ENCODE data around the gene RAC3.

RAC3 gene

DNA sequence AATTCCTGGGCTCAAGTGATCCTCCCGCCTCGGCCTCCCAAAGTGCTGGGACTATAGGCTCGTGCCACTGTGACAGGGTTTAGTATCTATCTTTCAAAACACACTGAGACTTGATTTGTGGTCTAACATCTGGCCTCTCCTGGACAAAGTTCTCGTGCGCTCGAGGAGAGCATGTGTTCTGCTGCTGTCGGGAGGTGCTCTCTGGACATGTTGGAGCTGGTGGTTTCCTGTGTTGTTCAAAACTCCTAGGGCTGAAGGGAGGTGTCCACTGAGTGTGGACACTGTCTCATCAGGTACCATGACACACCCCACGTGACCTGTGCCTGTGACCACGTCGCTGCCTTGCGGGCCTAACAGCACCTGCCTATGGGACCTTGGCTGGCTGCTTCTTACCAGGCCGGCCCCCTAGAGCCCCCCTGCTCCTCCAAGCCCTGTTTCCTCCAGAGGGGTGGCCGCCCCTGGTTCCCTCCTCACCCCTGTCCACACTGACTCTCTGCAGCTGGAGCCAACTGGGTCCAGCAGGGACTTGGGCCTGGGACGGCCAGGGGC lies 14.5 kb downstream of the RAC3 start:
- DNase-seq, result no peak

DNA sequence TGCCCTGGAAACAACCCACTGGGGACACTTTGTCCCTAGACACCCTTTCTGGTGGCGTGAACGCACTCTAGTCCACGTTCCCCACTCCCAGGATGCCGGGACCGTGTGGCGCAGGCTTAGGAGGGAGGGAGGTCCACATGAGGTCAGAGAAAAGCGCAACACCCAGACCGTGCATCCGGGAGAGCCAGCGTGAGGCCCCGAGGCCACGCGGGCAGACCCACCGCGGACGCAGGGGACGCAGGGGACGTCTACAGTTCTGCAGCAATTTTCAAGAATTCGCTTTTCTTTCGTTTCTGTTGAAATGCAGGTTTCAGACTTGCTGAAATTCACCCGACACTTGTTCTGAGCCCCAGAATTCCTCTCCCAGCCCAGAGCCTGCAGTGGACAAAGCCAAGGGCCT lies 15.4 kb downstream of the RAC3 start:
- DNase-seq, result no peak

DNA sequence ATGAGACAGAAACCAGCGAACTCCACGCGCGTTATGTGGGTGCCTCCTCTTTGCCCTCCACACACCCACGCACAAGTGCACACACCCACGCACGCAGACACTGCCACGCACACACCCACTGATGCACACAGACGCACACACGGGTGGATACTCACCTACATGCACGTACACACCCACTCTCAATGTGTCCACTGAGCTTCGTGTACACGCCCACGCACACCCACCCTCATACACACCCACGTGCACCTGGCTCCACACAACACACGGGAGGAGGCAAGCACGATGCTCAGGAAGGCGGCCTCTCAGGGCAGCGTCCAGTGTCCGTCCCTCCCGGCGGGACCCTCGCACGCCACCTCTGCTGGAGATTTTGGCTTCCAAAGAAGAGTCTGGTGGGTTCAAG lies 15.9 kb downstream of the RAC3 start:
- no peak for DNase-seq

DNA sequence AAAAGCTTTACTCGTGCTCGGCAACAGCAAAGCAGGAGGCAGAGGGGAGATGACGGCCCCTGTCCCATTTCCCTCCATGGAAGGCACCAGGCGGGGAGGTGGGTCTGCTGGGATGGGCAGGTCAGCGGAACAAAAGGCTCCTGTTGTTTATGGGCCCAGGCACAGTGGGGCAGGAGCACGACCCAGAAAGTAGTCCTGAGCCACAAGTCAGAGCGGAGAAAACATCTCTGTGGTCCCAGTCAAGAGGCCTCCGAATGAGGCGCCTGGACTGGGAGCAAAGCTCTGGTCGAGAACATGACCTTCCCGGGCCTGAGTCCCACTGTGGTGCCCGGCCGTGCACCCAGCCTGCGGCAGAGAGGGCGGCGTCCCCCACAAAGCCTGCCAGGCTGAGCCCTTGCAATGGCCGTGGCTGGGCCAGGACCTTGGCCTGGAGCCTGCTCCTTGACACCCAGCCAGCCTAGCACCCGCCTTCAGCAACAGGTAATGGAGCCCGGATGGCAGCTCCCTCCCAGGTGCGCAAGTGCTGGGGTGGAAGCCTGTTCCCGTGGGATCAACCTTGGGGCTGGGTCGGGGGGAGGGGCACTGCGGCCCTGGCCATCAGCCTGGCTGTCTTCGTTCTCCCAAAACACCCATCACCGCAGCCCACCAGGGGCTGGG lies 16.6 kb downstream of the RAC3 start:
- no peak for DNase-seq

DNA sequence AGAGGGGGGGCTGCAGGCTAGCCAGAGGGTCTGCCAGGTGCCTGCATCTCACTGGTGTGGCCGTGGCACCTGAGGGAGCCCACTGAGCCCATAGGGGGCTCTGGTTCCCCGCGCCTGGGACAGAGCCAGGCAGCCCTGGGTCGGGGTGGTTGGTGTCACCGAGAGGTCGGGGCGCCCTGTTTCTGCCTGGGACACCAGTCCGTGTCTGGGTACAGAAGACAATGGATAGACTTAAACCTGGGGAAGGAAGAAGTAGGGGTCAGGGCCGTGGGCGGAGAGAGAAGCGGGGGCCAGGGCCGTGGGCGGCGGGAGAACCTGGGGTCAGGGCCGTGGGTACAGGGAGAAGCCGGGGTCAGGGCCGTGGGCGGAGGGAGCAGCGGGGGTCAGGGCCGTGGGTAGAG lies 17.1 kb downstream of the RAC3 start:
- no peak for DNase-seq

DNA sequence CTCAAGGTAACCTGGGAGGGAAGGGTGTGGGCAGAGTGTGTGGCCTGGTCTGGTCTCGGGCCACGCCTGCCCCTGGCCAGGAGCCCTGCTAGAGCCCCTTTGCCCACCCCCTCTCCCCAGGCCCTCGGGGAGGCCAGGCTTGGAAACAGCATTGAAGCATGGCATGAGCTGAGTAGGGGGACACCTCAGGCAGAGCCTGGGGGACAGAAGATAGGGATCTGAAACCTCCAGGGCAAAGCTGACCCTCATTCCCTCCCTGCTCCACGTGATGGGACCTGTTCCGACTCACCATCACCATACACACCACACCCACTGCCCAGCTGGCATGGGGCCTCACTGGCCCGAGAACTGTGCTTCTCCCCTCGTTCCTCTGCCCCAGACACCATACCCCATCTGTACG lies 17.6 kb downstream of the RAC3 start:
- no peak for DNase-seq

DNA sequence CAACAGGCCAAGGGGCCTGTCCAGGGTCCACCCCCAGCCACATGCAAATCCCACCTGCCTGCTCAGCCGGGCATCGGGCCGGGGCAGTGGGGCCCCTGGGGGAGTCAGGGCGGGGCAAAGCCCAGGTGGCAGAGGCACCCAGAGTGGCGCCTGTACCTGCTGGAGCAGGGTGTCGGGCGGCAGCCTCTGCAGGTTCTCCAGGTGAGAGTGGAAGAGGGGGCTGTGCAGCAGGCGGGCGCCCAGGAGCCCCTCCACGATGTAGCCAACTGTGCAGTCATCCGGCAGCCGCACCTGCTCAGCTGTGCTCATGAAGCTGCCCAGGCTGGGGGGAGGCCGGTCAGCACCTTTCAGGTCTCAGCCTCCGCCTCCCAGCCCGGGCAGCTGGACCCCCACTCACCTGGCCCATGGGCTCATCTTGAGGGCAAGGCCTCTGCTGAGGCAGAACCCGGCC lies 18.1 kb downstream of the RAC3 start:
- no peak for DNase-seq

DNA sequence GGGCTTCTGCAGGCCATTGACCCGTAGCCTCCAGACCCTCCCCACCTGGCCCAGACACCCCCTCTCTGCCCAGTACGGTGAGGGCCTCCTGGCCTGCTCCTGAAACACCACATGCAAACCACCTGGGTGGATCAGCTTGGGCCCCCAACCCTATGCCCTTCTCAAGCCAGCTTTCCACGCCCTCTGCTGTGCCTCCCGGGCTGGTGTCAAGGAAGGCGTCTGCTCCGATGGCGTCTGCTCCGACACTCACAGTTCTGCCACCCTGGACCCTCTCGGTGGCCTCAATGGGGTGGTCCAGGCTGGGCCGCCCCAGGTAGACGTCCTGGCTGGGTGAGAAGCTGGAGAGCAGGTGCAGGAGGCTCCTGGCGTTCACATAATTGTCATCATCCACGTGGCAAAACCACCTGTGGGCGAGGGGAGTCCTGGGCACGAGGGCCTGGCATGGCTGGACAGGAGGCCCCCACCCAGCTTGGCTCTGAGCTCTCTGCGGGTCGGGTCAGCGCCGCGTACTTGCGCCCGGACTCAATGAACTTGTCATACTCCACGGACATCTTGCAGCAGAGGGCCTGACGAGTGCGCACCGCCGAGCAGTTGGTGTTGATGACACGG lies 18.8 kb downstream of the RAC3 start:
- no peak for DNase-seq

DNA sequence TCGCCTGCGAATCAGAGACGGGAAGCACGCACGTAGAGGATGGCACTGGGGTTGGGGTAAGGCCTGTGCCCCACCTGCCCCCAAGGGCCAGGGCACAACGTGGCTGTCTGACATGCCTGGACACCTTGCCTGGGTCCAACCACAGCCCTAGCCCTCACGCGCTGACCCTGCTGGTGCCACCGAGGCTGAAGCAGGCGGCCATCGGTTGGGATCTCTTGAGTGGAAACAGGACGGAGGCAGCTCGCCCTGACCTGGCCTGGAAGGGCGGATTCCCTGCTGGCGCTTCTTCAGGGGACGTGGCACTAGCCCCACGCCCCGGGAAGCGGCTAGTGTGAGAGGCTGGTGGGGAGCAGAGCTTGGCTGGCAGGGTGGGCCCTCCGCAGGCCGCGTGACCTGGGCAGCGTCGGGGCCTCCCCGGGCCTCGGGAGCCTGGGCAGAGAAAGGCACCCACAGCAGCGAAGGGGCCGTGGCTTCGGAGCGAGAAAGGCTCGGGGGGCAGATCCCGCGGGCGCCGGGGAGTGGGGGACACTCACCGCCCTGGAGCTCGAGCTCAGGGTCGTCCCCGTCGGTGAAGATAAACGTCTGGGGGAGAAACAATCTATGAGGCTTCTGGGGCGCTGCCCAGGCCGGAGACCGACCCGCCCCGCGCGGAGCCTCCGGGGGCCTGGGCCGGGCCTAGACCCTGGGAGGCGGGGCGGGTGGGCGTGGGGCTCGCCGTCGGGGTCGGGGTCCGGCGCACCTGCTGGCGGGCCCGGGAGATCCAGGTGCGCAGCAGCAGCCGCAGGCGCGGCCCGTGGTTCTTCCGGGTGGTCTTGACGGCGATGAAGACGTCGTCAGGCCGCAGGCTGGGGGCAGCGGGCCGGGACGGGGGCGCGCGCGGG lies 19.5 kb downstream of the RAC3 start:
- DNase-seq, result no peak

DNA sequence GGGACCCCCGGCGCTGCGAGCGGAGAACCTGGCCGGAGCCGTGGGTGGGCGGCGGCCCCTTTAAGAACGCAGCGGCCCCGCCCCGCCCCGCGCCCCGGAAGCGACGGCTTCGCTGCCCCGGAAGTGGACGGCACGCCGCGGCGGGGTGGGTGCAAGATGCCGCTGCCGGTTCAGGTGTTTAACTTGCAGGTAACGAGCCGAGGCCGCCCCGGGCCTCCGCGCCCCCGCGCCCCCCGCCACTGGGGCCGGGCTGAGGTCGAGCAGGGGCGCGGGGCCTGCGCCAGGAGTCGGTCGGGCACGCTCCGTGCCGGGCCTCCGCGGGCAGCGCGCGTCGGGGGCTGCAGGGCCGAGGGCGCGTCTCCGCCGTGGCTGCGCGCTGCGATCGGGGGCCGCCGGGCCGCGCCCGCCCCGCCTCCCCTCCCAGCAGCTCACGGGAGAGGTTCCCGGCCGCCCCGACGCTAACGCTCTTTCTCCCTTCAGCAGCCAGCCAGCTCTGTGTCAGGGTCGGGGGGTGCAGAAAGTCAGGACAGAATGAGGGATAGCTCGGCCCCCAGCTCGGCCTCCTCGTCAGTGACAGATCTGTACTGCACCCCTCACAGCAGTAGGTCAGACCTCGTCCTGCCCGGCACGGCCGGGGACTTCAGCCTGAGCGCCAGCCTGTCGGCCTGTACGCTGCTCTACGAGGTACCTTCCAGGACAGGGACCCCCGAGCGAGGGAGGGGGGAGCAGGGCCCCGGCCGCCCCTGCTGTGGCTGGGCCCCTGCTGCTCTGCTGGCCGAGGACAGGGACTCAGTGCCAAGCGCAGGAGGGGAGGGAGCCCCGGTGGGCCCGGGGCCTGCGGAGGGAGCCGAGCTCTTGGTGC lies 20.5 kb downstream of the RAC3 start, which contains the start of the genes GPS1 and RFNG:
Gene GPS1 (plus strand): TSS at position 123 of the 862 bp plus-strand sequence. CDS start 34 bp downstream, at position 157.
Gene RFNG (minus strand): TSS at position 36 of the 862 bp plus-strand sequence. CDS start 45 bp downstream, outside the sequence.
- peak; percentile 85 for DNase-seq

DNA sequence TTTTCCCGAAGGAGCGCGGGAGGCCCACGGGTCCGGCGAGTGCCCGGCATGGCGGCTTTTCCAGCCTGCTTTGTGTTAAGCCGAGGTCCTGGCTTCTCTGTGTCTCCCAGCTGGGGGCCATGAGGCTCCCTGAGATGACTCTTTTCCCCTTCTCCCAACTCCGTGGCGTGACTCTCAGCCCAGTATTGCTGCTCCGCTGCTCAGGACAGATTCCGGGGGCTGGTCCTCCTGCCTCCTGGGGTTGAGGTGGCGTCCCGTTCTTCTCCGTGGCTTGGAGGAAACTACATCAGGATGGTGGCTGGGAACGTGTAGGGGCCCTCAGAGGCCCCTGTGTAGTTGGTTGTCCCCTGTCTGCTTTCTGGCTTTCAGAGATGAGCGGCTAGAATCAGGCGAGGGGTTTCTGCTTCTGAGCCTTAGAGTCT lies 21.2 kb downstream of the RAC3 start:
- no peak for DNase-seq

DNA sequence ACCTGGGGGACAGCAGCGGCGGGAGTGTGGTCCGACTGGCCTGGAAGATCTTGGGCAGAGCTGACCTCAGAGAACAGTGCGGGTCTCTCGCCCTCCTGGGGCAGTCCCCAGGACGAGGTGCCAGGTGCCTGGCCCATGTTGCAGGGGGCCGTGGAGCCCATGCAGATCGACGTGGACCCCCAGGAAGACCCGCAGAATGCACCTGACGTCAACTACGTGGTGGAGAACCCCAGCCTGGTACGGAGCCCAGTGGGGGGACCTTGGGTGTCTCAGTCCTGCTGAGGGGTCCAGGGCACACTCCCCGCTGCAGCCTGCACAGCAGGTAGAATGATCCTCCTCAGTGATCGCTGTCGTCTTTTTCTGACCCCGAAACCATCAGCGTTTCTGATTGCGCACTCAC lies 21.7 kb downstream of the RAC3 start:
- no peak for DNase-seq

DNA sequence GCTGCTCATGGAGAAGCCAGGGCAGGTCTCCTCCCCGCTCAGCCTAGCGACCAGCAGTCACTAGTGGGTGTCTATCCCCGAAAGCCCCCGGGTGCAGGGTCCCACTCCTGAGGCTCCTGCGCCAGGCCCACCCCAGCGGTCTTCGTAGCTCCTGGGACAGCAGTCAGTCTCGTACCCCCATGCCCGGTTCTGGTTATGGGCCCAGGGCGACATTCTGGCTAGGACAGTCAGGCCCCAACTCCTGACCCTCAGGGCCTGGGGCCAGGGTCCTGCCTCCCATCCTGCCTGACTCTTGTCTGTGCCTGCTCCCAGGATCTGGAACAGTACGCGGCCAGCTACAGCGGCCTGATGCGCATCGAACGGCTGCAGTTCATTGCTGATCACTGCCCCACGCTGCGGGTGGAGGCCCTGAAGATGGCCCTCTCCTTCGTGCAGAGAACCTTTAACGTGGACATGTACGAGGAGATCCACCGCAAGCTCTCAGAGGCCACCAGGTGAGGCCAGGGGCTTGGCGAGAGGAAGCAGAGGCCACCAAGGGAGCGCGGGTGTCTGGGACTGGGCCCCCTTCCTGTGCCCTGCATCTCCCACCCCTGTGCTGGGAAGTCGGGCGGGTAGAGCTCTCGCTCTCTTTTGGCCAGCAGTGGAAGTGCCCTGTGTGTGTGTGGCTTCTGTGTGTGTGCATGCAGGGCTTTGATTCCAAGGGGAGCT lies 22.2 kb downstream of the RAC3 start:
- DNase-seq, result no peak

DNA sequence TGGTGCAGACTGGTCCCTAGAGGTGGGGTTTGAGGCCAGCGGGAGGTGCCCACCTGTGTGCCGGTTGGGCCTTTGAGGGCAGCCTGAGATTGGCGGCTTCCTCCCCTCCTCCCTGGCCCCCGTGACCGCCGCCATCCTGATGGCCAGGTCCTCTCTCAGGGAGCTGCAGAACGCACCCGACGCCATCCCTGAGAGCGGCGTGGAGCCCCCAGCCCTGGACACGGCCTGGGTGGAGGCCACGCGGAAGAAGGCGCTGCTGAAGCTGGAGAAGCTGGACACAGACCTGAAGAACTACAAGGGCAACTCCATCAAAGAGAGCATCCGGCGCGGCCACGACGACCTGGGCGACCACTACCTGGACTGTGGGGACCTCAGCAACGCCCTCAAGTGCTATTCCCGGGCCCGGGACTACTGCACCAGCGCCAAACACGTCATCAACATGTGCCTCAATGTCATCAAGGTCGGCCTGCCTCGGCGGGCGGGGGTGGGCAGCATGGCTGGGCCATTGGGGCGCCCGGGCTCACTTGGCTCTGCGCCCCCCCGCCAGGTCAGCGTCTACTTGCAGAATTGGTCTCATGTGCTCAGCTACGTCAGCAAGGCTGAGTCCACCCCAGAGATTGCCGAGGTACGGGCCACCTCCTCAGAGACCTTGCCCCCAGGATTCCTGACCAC lies 23.0 kb downstream of the RAC3 start:
- DNase-seq, result no peak

DNA sequence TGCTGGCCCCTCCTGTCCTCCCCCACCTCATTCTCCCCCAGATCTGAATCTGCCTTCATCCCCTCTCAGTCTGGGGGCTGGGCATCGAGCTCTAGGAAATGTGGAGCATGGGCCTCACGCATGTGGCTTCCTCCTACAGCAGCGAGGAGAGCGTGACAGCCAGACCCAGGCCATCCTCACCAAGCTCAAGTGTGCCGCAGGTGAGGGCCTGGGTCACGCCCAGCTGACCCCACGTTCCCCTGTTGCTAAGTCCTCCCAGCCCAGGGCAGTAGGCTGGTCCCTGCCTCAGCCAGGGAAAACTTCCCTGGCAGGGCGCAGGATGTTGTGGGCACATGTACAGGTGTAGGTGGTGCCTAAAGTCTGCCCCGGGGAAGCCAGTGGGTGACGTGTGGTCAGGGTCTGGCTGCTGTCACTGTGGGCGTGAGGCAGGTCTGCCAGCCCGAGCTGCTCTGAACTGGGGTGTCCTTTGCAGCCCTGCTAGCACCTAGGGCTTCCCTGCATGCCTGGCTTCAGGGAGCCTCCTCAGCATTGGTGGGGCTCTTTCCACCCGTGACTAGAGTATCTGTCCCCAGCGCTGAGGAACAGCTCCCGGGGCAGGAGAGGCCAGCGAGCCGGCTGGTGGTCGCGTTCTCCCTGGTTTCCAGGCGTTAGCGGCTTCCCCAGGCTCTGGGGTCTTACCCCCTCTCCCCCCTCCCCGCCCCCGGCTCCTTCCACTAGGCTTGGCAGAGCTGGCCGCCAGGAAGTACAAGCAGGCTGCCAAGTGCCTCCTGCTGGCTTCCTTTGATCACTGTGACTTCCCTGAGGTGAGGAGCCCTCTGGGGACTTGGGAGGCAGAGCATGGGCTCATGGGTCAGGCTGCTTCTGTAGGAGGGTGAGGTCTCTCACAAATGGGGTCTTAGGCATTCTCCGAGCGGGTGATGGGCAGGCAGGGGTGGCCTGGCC lies 23.8 kb downstream of the RAC3 start:
- DNase-seq, result no peak

DNA sequence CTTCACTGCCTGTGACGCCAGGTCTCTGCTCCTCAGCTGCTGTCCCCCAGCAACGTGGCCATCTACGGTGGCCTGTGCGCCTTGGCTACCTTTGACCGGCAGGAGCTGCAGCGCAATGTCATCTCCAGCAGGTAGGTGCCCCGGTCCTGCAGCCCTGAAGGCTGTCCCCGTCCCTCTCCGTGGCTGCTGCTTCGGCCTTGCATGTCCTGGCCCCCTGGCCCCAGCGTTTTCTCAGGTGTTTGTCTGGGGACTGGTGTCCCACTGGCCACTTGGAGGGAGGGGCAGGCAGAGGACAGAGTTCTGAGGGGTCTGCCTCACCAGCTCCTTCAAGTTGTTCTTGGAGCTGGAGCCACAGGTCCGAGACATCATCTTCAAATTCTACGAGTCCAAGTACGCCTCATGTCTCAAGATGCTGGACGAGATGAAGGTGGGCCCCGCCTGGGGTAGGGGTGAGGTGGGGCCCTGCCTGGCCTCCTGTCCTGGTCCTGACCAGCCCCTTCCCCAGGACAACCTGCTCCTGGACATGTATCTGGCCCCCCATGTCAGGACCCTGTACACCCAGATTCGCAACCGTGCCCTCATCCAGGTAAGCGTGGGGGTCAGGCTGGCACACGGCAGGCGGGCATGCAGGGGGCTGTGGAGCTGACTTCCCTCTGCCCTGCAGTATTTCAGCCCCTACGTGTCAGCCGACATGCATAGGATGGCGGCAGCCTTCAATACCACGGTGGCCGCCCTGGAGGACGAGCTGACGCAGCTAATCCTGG lies 24.7 kb downstream of the RAC3 start:
- no peak for DNase-seq

DNA sequence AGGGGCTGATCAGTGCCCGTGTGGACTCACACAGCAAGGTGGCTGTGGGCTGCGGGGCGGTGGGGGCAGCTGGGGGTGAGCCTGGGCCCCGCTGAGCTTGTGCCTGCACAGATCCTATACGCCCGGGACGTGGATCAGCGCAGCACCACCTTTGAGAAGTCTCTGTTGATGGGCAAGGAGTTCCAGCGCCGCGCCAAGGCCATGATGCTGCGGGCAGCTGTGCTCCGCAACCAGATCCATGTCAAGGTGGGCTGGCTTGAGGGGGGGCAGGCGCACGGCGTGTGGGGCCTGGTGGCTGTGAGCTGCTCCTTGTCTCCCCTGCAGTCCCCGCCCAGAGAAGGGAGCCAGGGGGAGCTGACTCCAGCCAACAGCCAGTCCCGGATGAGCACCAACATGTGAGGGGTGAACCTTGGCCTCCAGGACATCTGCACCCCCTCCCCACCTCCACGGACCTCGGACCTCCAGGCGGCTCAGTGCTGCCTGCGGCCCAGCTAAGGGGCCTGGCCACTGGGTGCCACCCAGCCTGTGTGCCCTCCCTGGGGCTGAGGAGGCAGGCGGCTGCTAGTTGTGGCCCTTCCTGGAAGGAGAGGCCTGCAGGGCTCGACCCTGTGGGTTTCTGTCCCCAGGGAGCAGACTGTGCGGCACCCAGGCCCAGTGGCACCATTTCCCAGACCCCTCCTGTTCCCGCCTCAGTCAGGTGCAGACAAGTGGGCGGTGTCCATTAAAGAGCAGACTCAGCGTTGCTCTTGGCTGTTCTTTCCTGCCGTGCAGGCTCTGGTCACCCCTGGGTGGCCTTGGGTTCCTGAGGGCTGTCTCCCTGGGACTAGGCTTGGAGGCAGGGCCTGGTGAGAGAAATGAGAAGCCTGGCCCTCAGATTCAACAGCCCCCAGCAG lies 25.5 kb downstream of the RAC3 start:
- DNase-seq, result no peak
